Kidney epithelial cell (primary cell): Measurements from ENCODE around the gene CCDC174. TPM values are rescaled to one million over a fixed set of nuclear protein-coding genes. Genes with fewer than 3 reads are reported as not detected.

Source experiments
- DNase-seq: peaks from one replicate; pipeline ENCODE4 v3.0.0-alpha.2; 2010; ENCODE audit warnings: low read depth
- H3K27me3 ChIP-seq: 2 replicates; pipeline ENCODE4 v1.6.0; 2011; ENCODE audit warnings: low read length; ENCODE audit not compliant: control insufficient read depth, insufficient read depth
- H3K36me3 ChIP-seq: 2 replicates; pipeline ENCODE4 v1.5.1; 2011; ENCODE audit warnings: low read length; ENCODE audit not compliant: control insufficient read depth, insufficient read depth
- H3K4me3 ChIP-seq: 2 replicates; pipeline ENCODE4 v1.5.1; 2011; ENCODE audit warnings: low read depth, mild to moderate bottlenecking, control low read depth, low read length
- total RNA-seq: library from RNA; depleted of rRNA; stranded (reverse); fragments of >200 nt; gene quantifications from 2 replicates; pipeline ENCODE4 v1.2.3, GENCODE V29; 2015
- TF ChIP-seq, protein P1 (sequence below): IDR thresholded peaks from 2 replicates; pipeline ENCODE4 v1.5.1; 2011; ENCODE audit warnings: mild to moderate bottlenecking, moderate library complexity, low read length, control low read depth, inconsistent platforms; ENCODE audit not compliant: insufficient read depth, poor library complexity, severe bottlenecking

Gene CCDC174
- total RNA-seq, 1 donor from 2014 or later = 21.7 TPM

DNA sequence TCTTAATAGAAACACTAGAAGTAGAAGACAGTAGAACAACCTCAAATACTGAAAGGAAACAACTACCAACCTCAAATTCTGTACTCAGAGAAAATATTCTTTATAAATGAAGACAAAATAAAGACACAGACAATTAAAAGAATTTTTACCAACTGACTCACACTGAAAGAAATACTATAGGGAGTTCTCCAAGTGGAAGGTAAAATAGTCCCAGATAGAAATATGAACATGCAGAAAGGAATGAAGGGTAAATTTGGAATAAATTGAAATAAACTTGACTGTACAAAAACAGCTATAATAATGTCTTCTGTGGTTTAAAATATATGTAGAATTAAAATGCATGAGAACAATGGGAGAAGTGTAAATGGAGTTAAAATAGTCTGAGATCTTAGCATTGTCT, 36.7 kb upstream of the CCDC174 start:
- no peak overlapping the region for H3K4me3 ChIP-seq
- H3K36me3 ChIP-seq = no peaks in the 10 kb centered on the region
- TF ChIP-seq, protein P1, sequence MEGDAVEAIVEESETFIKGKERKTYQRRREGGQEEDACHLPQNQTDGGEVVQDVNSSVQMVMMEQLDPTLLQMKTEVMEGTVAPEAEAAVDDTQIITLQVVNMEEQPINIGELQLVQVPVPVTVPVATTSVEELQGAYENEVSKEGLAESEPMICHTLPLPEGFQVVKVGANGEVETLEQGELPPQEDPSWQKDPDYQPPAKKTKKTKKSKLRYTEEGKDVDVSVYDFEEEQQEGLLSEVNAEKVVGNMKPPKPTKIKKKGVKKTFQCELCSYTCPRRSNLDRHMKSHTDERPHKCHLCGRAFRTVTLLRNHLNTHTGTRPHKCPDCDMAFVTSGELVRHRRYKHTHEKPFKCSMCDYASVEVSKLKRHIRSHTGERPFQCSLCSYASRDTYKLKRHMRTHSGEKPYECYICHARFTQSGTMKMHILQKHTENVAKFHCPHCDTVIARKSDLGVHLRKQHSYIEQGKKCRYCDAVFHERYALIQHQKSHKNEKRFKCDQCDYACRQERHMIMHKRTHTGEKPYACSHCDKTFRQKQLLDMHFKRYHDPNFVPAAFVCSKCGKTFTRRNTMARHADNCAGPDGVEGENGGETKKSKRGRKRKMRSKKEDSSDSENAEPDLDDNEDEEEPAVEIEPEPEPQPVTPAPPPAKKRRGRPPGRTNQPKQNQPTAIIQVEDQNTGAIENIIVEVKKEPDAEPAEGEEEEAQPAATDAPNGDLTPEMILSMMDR = no peak
- H3K27me3 ChIP-seq = no peaks in the 10 kb centered on the region
- no peak for DNase-seq

DNA sequence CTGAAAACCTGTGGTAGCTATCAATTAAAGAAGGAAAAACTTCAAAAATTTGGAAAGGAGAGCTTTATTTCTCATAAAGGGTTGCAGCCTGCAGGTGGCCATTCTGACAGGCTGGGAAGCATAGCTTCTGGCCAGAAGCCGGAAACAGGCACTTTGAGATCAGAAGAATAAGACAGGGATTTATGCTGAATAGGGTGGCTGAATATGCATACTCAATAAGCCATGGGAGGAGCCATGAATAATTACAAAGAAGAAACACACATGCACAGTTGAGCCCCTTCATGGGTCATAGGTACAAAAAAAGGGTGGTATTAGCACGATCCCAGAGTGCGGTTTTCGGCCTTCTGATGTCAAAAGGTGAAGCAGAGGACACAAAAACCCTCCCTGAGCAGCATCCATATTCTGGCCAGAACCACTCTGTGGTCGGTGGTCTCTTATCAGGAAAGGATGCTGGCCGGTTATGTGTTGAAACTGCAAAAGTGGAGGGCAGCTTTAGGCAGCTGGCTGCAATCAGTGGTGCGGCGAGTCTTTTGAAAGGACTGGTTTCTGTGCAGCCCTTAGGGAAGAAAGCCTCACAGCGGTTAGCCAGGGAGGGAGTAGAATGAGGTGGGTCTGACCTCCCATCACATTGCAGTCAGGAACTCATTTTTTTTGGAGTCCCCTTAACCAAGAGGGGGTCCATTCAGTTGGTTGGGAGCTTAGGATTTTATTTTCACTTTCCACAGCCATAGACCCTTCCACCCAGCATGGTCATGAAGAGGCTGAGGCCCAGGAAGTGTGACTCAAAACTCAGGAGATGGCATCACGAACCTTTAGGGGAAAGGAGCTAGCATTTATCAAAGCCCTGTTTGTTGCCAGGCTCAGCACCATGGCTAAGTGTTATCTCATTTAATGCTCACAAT, 34.7 kb upstream of the CCDC174 start:
- Histone ChIP-seq H3K27me3 (no peaks in the 10 kb centered on the region), H3K36me3 (no peaks in the 10 kb centered on the region), H3K4me3 (no peak overlapping the region)
- TF ChIP-seq, protein P1 = no peak
- no peak for DNase-seq

- no peak for DNase-seq
- TF ChIP-seq, protein P1 = no peak
- Histone ChIP-seq H3K27me3 (no peaks in the 10 kb centered on the region), H3K4me3 (no peak overlapping the region), H3K36me3 (no peaks in the 10 kb centered on the region)
Observed at GRCh38 chr3:14617508-14618023, 34.0 kb upstream of the CCDC174 start.

GRCh38 chr3:14619605-14620004, 32.0 kb upstream of the CCDC174 start:
- no peak overlapping the region for H3K4me3 ChIP-seq
- no peak for DNase-seq
- TF ChIP-seq, protein P1 = no peak
- H3K27me3 ChIP-seq = peaks cover 2% of the 10 kb centered on the region
- no peaks in the 10 kb centered on the region for H3K36me3 ChIP-seq

- DNase-seq = no peak
- H3K36me3 ChIP-seq = no peaks in the 10 kb centered on the region
- H3K27me3 ChIP-seq = peaks cover 2% of the 10 kb centered on the region
- TF ChIP-seq, protein P1 = no peak
- H3K4me3 ChIP-seq = no peak overlapping the region
Observed at GRCh38 chr3:14620512-14620911, 31.1 kb upstream of the CCDC174 start.
